Fibroblast of the conjunctiva (primary cell): ENCODE data around the gene CNOT4.
A peak's percentile ranks its signal among the peaks of the same experiment; 100 is the strongest.
"Not testable (repeated sequence)": the region's sequence is repeated elsewhere in the genome, so short reads cannot be mapped to it uniquely, and the experiment has no call there.

ENCODE experiments used
- DNase-seq: peaks from one replicate; pipeline ENCODE4 v3.0.0-alpha.2; 2010; ENCODE audit warnings: low read depth

The CNOT4 gene

DNA sequence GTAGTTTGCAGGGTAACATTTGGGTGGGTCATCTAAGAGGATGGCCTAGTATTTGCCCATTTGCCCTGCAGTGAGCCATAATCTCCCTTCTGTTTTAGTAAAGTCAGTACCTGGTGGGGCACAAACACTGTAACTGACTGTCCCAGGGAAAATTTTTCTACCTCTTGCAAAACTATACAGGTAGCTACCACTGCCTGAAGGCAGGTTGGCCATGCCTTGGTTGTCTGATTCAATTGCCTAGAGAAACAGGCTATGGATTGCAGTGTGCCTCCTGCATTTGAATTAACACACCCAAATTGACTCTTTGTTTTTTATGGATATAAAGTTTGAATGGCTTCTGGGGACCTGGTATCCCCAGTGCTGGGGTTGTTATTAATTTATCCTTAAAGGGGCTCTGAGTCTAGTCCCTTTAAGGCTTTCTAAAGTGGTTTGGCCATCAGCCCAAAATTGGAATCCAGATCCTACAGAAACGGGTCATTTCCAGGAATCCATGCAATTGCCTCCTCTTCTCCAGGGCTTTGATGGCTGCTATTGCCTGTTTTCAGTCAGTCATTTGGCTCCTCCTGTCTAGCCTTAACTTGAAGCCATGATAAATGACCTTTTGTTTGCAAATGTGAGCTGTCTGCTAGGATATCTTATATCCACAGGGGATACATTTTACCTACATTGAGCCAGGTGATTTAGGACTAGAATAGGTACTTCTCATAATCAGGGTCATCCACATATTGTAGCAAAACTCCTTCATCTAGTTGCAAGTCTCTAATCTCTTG, 187.1 kb downstream of the CNOT4 start:
- no peak for DNase-seq

DNA sequence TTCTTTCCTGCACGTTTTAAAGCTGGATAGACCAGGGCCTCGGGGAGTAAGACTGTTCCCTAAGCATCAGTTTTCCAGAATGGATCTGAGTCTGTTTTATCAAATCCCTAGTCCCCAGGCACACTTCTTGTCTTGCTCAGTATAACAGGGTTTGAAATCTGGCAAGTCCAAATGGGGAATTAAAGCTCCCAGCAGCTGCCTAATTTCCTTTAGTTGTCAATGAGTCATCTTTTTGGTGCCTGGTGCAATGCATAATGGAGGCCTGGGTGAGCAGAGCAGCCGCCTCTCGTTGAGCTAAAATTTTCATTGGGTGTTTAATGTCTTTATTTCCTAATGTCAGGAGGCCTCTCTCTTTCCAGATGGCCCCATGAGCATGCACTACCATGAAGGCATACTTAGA, 188.3 kb downstream of the CNOT4 start:
- no peak for DNase-seq

DNA sequence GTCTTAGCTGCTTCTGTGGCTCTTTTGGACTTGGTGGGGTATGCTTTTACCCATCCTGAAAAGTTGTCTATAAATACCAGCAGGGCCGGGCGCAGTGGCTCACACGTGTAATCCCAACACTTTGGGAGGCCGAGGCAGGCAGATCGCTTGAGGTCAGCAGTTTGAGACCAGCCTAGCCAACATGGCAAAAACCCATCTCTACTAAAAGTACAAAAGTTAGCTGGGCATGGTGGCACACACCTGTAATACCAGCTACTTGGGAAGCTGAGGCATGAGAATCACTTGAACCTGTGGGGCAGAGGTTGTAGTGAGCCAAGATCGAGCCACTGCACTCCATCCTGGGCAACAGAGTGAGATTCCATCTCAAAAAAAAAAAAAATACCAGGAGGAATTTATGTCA, 188.9 kb downstream of the CNOT4 start:
- not testable (repeated sequence) for DNase-seq

DNA sequence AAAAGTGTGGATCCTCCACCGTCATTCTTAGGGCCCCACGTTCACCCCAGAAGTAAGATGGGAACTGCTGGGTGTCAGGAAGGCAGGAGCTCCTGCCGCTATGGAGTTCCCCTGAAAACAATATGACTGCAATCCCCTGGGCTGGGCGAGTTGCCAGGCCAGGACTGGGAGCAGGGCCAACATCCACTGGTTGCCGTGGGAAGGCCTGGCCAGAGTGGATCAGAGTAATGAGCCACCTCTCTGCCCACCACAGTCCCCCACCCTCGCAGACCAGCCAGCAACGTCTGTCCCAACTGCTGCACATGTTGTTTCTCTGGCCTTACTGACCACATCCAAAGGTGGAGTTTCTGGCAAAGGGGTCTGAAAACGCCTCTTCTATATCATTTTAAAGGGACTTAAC, 189.6 kb downstream of the CNOT4 start:
- peak; percentile 20 for DNase-seq

DNA sequence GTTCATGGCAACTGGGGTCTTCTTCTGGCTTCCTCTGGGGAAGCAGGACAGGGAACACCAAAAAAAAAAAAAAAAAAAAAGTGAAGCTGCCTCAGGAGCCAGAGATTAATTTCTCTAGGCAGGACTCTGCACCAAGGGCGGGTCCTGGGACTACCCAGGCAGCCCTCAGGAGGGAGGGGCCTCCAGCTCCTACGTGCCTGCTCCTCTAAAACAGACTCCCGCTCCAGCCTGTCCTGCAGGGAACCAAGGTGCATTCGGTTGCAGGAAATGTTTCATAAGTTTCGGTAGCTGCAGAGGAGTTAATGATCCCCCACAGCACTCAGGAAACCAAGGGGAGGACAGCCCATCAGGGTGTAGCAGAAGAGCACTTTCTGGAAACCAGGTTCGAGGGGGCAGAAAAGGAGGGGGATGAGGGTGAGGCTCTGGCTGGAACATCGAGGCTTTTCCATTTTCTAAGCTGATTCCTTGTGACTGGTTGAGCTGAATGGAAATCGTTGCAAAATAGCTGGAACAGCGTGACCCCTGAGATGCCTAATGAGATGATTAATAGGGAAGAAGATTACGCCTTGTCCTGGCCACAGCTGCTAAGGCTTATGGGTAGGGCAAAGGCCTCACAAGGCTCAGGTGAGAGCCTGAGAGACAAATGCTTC, 192.1 kb downstream of the CNOT4 start:
- DNase-seq: no peak

DNA sequence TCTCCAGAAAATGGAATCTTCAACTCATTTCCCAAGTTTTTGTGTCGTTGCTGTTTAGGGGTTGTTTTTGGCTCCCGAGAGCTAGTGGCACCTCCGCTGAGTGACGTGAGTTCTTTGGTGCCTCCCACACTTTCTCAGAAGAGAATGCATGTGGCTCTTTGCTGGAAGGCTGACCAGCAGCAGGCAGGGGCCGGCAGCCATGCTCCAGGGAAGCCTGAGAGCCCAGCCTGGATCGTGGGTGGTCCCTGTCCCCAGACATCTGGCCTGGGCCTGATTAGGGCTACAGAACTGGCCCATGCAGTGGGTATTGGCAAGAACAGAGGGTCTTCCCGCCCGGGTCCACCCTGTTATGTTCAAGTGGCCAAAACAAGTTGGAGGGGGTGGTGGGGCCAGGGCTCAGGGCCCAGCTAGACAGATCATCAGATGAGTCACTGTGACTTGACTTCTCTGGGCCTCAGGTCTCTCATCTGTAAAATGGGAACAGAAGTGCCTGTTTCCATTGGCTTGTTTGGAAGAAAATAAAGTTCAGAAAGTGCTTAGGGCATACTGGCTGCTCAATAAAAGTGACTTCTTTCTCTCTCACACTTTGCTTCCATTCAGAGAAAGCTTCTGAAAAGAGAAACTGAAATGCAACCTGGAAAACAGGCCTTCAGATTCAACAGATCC, 193.1 kb downstream of the CNOT4 start:
- no peak for DNase-seq

DNA sequence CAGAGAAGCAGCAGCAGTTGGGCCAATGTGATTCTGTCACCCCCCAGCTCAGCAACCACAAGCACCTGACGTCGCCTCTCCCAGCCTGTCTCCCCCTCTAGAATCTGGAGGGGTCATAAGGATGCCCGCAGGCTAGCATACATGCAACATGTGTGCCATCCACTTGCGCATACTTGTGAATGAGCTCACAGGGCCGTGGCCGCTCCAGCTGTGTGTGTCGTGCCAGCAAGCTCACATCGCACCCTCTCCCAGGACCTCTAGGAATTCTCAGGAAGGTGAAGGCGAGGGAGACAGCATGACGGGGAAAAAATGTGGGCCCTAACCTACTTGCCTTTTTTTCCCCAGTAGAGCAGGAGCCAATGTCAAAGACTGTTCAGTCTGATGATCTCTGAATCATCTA, 195.9 kb downstream of the CNOT4 start:
- no peak for DNase-seq
